ENCODE measurements around the gene CNPY1.
"Not testable (repeated sequence)": the region's sequence is repeated elsewhere in the genome, so short reads cannot be mapped to it uniquely, and the experiment has no call there.

Gene CNPY1

DNA sequence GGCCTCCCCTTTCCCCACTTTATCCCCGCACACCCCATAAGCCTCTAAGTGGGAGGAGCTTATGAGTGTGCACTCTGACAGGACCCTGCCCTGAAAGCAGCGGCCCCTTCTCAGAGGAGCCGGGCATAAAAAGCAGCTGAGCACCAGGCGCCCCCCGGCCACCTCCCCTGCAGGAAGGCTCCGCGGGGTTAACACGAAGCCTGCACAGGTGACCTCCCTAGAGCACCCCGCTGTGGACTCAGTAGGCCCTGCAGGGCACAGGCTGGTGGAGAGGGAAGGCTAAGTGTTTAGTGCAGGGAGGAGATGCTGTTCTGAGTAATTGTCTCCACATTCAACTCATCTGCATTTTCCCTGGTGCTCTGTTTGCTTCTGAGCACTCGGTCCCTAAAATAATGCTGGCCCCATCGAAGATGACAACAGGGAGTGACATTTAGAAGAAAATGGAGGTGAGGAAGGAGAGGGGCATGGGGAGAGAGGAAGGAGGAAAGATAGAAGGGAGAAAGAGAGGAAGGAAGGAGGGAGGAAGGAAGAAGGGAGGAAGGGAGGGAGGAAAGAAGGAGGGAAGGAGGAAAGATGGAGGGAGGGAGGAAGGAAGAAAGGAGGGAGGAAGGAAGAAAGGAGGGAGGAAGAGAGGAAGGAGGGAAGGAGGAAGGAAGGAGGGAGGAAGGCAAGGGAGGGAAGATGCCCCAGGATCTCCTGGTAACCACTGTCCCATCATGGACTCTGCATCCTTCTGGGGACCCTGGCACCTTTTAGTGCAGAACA lies 25.4 kb upstream of the CNPY1 start:
- Histone ChIP-seq H3K27me3 (ENCODE audit: insufficient read depth, low read length) (peaks cover 12% of the 10 kb centered on the region), H3K4me1 (ENCODE audit: insufficient read depth, low read length) (no peaks in the 10 kb centered on the region), H3K36me3 (ENCODE audit: insufficient read depth, low read length) (no peaks in the 10 kb centered on the region), H3K9me3 (ENCODE audit: low read length) (no peaks in the 10 kb centered on the region), H2AFZ (ENCODE audit: low read depth, low read length) (no peak overlapping the region), H3K4me3 (ENCODE audit: low read length) (no peak overlapping the region)

DNA sequence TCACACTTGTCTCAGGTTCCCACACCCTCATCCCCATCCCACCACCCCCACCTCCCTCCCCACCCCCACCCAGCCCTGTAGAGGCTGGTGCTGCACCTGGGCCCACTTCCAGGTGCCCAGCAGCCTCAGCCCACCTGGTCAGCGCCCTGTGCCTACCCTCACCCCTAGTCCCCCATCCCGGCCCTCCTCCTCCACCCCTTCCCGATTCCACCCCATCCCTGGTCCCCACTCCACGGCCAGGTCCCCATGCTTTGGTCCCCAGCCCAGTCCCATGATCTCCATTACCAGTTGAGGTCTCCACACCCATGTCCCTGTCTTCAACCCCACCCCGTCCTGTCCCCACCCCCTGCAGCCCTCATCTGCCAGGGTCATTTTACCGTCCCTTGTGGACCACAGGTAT lies 24.6 kb upstream of the CNPY1 start:
- Histone ChIP-seq H3K4me3 (ENCODE audit: low read length) (no peak overlapping the region), H3K27me3 (ENCODE audit: insufficient read depth, low read length) (peaks cover 12% of the 10 kb centered on the region), H3K4me1 (ENCODE audit: insufficient read depth, low read length) (no peaks in the 10 kb centered on the region), H3K9me3 (ENCODE audit: low read length) (no peaks in the 10 kb centered on the region), H2AFZ (ENCODE audit: low read depth, low read length) (no peak overlapping the region), H3K36me3 (ENCODE audit: insufficient read depth, low read length) (no peaks in the 10 kb centered on the region)

DNA sequence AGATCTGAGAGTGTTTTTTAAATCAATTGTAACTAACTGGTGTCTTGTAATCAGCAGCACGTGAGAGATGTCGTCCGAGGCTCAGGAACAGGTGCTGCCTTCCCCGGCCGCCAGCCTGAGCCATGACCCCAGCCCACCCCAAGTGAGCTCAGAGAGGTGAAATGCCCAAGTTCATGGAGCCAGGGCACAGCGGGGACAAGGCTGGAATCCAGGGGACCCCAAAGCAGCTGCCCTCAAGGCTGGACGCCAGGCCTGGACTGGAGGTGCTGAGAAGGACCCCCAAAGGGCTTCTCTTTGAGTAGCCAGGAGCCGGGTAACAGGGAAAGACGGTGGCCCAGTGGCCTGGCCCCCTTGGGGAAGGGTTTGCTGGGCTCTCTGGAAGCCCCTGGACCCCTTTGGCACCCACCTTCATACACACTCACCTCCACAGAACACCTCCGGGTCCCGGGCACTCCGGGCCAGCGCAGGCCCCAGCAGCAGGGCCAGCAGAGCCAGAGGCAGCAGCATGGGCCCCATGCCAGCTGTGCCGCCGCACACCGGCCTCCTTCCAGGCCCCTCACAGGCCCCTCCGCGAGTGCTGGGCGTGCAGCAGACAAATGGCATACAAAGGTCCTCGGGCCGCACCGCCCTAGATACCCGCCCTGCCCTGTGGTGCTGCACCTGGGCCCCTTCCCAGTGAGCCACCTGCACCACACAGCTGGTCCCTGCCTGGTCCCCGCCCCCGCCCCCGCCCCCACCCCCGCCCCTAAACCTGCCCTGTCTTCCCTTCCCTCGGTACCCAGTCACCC lies 24.0 kb upstream of the CNPY1 start:
- Histone ChIP-seq H3K9me3 (ENCODE audit: low read length) (no peaks in the 10 kb centered on the region), H3K27me3 (ENCODE audit: insufficient read depth, low read length) (peaks cover 12% of the 10 kb centered on the region), H3K4me3 (ENCODE audit: low read length) (no peak overlapping the region), H3K36me3 (ENCODE audit: insufficient read depth, low read length) (no peaks in the 10 kb centered on the region), H3K4me1 (ENCODE audit: insufficient read depth, low read length) (no peaks in the 10 kb centered on the region), H2AFZ (ENCODE audit: low read depth, low read length) (no peak overlapping the region)

DNA sequence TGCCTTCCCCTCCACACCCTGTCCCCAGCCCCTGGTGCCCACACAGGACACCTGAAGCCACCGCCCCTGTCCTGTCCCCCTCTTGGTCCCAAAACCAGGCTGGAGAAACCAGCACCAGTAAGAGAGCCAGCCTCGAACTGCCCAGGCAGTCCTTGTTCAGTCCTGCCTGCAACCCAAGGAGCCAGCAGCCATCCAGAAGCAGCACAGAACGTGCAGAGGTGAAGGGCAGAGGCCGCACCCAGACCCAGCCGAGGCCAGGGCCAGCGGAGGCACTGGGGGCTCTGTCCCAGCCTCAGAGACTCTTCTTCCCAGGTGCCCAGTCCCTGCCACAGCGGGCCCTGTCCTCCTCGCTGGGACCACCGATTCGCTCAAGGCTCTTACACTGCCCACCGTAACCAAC lies 23.3 kb upstream of the CNPY1 start:
- Histone ChIP-seq H3K27me3 (ENCODE audit: insufficient read depth, low read length) (peaks cover 12% of the 10 kb centered on the region), H3K4me3 (ENCODE audit: low read length) (no peak overlapping the region), H3K4me1 (ENCODE audit: insufficient read depth, low read length) (no peaks in the 10 kb centered on the region), H3K9me3 (ENCODE audit: low read length) (peaks cover 2% of the 10 kb centered on the region), H2AFZ (ENCODE audit: low read depth, low read length) (no peak overlapping the region), H3K36me3 (ENCODE audit: insufficient read depth, low read length) (no peaks in the 10 kb centered on the region)

DNA sequence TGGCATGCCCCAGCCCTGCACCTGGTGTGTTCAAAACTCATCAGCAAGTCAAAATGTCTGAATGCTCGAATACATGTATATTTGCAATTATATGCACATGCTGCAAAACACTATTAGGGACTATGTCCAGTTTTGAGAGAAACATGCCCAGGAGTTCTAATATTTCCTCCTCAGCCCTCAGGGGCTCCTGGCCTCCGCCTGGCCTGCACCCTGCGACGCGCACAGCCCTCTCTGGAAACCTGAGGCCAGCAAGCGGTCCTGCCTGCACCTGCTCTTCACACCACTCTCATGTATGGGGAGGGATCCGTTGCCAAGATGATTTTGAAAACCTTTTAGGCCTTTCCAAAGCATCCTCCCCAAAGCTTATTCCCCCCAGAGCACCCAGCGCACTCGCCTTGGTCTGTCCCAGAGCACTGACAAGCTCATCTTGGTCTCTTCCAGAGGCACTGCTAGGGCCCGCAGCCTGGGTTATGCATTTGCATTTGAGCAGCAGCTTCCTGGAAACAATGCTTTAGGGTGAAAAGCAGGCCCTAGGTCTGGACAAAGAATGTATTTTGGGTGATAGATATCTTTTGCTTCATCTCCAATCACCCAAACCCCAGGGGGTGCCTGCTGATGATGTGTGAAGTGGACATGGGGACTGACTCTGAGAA lies 22.6 kb upstream of the CNPY1 start:
- Histone ChIP-seq H2AFZ (ENCODE audit: low read depth, low read length) (no peak overlapping the region), H3K4me1 (ENCODE audit: insufficient read depth, low read length) (no peaks in the 10 kb centered on the region), H3K4me3 (ENCODE audit: low read length) (no peak overlapping the region), H3K9me3 (ENCODE audit: low read length) (peaks cover 2% of the 10 kb centered on the region), H3K27me3 (ENCODE audit: insufficient read depth, low read length) (peaks cover 12% of the 10 kb centered on the region), H3K36me3 (ENCODE audit: insufficient read depth, low read length) (no peaks in the 10 kb centered on the region)

DNA sequence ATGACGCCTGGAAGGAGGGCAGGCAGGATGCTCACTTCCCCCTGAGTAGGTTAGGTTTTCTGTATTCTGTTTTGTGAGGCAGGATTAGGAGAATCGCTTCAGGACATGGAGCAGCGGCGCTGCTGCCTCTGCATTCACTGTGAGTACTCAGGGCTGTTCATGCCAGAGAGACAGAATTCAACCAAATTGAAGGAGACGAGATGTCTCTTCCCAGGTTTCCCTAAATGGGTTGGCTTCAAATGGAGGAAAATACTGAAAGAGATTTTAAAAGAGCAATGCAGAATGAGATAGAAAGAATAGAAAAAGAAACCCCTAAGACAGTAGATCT lies 21.9 kb upstream of the CNPY1 start:
- H3K27me3 ChIP-seq (ENCODE audit: insufficient read depth, low read length), result peaks cover 12% of the 10 kb centered on the region
- H3K4me3 ChIP-seq (ENCODE audit: low read length), result no peak overlapping the region

DNA sequence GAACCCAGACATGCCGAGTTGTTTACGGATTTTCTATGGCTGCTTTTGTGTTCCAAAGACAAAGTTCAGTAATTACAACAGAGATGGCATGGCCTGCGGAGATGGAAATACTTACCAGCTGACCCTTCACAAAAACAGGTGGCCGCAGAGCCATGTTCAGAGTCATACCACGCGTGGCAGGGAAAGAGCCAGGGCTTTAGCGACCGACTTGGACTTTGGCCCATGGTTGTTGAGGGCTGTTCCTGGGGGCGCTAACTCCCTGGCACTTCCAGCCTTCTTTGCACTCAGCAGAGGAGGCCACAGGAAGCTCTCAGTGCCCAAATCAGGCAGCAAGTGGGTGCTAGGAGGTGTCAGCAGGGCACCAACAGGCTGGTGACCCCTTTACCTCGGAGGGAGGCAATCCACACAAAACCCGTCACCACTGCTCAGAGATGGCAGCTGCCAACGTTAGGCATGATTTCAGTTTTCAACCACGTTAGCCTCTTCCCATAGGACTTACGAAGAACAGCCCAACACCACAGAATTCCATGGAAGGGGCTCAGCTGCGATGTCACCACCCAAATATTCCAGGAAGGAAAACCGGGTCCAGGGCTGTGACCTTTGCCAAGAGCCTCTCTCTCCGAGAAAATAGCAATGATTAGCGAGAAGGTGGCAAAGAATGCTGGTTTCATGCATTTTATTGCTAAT lies 21.4 kb upstream of the CNPY1 start:
- Histone ChIP-seq H3K4me1 (ENCODE audit: insufficient read depth, low read length) (no peaks in the 10 kb centered on the region), H3K36me3 (ENCODE audit: insufficient read depth, low read length) (no peaks in the 10 kb centered on the region), H3K27me3 (ENCODE audit: insufficient read depth, low read length) (peaks cover 12% of the 10 kb centered on the region), H3K9me3 (ENCODE audit: low read length) (peaks cover 2% of the 10 kb centered on the region), H2AFZ (ENCODE audit: low read depth, low read length) (no peak overlapping the region), H3K4me3 (ENCODE audit: low read length) (no peak overlapping the region)

More for the DNA sequence above, 21.9 kb upstream of the CNPY1 start:
- Histone ChIP-seq H3K9me3 (ENCODE audit: low read length) (peaks cover 2% of the 10 kb centered on the region), H2AFZ (ENCODE audit: low read depth, low read length) (no peak overlapping the region), H3K36me3 (ENCODE audit: insufficient read depth, low read length) (no peaks in the 10 kb centered on the region), H3K4me1 (ENCODE audit: insufficient read depth, low read length) (no peaks in the 10 kb centered on the region)

DNA sequence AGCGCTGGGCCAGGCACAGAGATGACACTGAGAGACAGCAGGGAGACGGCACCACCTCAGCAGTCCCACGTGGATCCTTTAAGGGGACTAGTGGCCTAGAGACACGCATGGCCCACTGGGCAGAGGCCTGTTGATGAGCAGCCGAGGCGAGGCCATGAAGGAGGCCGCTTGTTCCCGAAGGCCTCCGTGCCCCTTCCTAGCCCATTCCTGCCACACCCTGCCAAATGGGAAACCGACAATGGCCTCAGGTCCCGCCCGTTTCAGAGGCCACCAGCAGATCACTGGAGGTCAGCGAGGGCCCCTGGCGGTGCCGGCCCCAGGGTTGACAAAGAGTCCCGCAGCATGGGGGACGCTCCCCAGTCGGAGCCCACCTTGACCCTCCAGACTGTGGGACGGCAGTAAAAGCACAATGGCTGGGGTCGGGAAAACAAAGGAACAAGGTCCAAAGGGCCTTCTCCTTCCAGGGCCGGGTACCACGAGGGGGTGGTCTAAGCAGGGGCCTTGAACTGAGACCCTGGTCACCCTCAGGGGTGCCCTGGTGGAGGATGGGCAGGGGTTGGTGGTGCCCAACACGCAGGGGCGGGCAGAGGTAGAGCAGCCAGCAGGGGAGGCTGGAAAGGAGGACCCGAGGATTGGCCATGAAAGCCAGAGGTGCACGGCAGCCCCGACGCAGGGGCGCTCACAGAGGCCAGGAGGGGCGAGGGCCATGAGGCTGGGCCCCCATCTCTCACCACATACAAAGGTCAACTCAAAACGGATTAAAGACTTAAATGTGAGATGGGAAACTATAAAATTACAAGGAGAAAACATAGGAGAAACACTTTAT lies 19.9 kb upstream of the CNPY1 start:
- no peaks in the 10 kb centered on the region for H3K36me3 ChIP-seq (ENCODE audit: insufficient read depth, low read length)
- peaks cover 2% of the 10 kb centered on the region for H3K9me3 ChIP-seq (ENCODE audit: low read length)
- H3K4me3 ChIP-seq (ENCODE audit: low read length), result no peak overlapping the region
- H3K27me3 ChIP-seq (ENCODE audit: insufficient read depth, low read length), result peaks cover 12% of the 10 kb centered on the region
- H2AFZ ChIP-seq (ENCODE audit: low read depth, low read length), result no peak overlapping the region
- no peaks in the 10 kb centered on the region for H3K4me1 ChIP-seq (ENCODE audit: insufficient read depth, low read length)

DNA sequence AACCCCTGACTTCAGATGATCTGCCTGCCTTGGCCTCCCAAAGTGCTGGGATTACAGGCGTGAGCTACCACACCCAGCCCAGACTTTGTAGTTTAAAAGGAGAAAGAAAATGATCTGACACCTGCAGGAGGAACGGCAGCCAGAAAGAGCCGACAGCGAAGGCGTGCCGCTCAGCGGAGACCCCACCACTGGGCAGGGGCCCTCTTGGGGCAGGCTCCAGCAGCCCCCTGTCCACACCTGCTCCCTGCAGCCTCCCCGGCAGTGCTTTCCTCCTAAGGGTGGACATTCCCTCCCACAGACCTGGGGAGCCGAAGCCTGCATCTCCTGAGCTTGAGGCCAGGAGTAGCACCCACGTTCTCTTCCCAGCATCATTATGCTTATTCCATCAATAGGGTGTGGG lies 19.2 kb upstream of the CNPY1 start:
- Histone ChIP-seq H3K4me3 (ENCODE audit: low read length) (no peak overlapping the region), H3K27me3 (ENCODE audit: insufficient read depth, low read length) (peaks cover 12% of the 10 kb centered on the region), H3K9me3 (ENCODE audit: low read length) (peaks cover 2% of the 10 kb centered on the region), H3K36me3 (ENCODE audit: insufficient read depth, low read length) (no peaks in the 10 kb centered on the region), H3K4me1 (ENCODE audit: insufficient read depth, low read length) (peaks cover 4% of the 10 kb centered on the region), H2AFZ (ENCODE audit: low read depth, low read length) (no peak overlapping the region)

DNA sequence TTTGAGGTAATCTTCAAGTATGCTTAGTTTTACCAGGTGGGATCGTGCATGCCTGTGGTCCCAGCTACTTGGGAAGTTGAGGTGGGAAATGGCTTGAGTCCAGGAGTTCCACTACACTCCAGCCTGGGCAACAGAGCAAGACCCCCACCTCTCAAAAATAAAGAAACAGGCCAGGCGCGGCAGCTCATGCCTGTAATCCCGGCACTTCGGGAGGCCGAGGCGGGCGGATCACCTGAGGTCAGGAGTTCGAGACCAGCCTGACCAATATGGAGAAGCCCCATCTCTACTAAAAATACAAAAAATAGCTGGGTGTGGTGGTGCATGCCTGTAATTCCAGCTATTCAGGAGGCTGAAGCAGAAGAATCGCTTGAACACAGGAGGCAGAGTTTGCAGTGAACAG lies 16.6 kb upstream of the CNPY1 start:
- not testable (repeated sequence) for H2AFZ ChIP-seq (ENCODE audit: low read depth, low read length); H3K4me1 ChIP-seq (ENCODE audit: insufficient read depth, low read length); H3K36me3 ChIP-seq (ENCODE audit: insufficient read depth, low read length); H3K9me3 ChIP-seq (ENCODE audit: low read length); H3K4me3 ChIP-seq (ENCODE audit: low read length); H3K27me3 ChIP-seq (ENCODE audit: insufficient read depth, low read length)

DNA sequence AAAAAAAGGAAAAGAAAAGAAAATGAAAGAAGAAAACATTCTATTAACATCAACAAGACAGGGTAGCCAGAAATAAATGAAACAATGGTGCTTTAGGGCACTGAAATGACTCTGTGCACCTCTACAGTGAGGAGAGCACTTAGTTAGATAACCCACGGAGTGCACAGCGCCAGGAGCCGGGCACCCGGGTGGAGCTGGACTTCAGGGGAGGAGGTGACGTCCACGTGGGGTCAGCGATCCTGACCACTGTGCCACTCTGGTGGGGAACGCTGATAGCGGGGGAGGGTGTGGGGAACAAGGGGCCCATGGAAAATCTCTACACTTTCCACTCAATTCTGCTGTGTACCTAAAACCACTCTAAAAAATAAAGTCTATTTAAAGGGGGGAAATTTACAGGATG lies 15.7 kb upstream of the CNPY1 start:
- H2AFZ ChIP-seq (ENCODE audit: low read depth, low read length), result no peak overlapping the region
- H3K4me1 ChIP-seq (ENCODE audit: insufficient read depth, low read length), result peaks cover 6% of the 10 kb centered on the region
- H3K9me3 ChIP-seq (ENCODE audit: low read length), result peaks cover 4% of the 10 kb centered on the region
- no peaks in the 10 kb centered on the region for H3K27me3 ChIP-seq (ENCODE audit: insufficient read depth, low read length)
- no peaks in the 10 kb centered on the region for H3K36me3 ChIP-seq (ENCODE audit: insufficient read depth, low read length)
- no peak overlapping the region for H3K4me3 ChIP-seq (ENCODE audit: low read length)

DNA sequence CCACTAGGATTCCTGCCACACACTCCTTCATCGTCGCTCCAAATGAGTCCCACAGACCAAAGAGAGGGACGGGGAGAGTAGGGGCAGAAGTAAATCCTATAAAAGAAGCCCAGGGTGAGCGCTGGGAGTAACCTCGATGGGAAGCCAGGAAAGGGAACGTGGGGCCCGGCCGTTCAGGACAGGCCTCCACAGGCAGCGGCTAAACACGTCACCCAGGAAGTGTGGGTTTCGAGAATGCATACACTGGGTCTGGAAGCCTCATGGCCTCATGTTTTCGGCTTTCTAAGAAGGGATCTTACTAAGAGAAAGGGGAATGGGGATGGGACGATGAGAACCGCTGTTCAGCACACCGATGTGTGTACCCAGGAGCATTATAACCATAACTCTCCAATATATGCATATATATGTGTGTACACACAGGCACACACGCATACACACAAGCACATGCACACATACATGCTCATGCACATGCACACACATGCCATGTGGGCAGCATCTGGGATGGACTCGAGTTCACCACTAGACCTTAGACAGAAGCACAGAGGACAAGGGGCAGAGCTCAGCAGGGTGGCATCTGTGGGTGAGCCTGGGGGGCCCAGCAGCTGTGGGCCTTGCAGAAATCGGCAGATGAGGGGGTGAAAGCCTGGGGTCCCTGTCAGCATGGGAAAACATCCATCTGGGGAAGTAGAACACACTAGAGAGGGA lies 14.8 kb upstream of the CNPY1 start:
- Histone ChIP-seq H3K36me3 (ENCODE audit: insufficient read depth, low read length) (no peaks in the 10 kb centered on the region), H3K27me3 (ENCODE audit: insufficient read depth, low read length) (no peaks in the 10 kb centered on the region), H2AFZ (ENCODE audit: low read depth, low read length) (no peak overlapping the region), H3K4me1 (ENCODE audit: insufficient read depth, low read length) (peaks cover 6% of the 10 kb centered on the region), H3K4me3 (ENCODE audit: low read length) (no peak overlapping the region), H3K9me3 (ENCODE audit: low read length) (peaks cover 4% of the 10 kb centered on the region)

All from neuron (in vitro differentiated cells).